ENCODE data around the gene GPR152.

- TF ChIP-seq CTCF (IDR thresholded peaks at IDR 0.05; ENCODE audit: insufficient read depth, low read depth, low read length) (no peak), EZH2 (IDR thresholded peaks at IDR 0.05; ENCODE audit: insufficient read depth, low read length) (no peak)
These were observed 4.3 kb downstream of the GPR152 start for GRCh38 chr11:67448220-67448609.
